K562 (cell line): ENCODE results near the gene DDX41. TPM values are rescaled to one million over a fixed set of nuclear protein-coding genes. Genes with fewer than 3 reads are reported as not detected.

Source experiments
- BMI1 ChIP-seq: fragments of 150-350 bp; IDR thresholded peaks from 2 replicates; pipeline ENCODE4 v1.6.1; 2014; ENCODE audit warnings: low read length
- DDX20 ChIP-seq: fragments of 450-650 bp; IDR thresholded peaks from 2 replicates; pipeline ENCODE4 v1.6.1; 2016; ENCODE audit warnings: missing genetic modification characterization, low read depth, mild to moderate bottlenecking, missing compliant biosample characterization, moderate library complexity
- DIDO1 ChIP-seq: fragments of 450-650 bp; IDR thresholded peaks from 2 replicates; pipeline ENCODE4 v1.6.1; 2016; ENCODE audit warnings: low read depth, missing biosample characterization, missing genetic modification characterization
- ELF1 ChIP-seq: fragments of 200-800 bp; sonication (Bioruptor generic); IDR thresholded peaks from 2 replicates; pipeline ENCODE4 v1.6.1; 2016; ENCODE audit warnings: missing genetic modification characterization, missing compliant biosample characterization
- HDAC2 ChIP-seq: fragments of 450-650 bp; IDR thresholded peaks from 2 replicates; pipeline ENCODE4 v1.6.1; 2016; ENCODE audit warnings: mild to moderate bottlenecking
- HNRNPUL1 ChIP-seq: fragments of 200-400 bp; formaldehyde crosslinking; IDR thresholded peaks from 2 replicates; pipeline ENCODE4 v1.6.1; 2017; ENCODE audit warnings: low read length
- PREB ChIP-seq: sonication (generic); formaldehyde crosslinking; IDR thresholded peaks from 2 replicates; pipeline ENCODE4 v1.8.1; 2023; ENCODE audit warnings: mild to moderate bottlenecking, missing genetic modification reagents
- SRSF7 ChIP-seq: fragments of 200-400 bp; formaldehyde crosslinking; optimal IDR thresholded peaks from 2 replicates; pipeline ENCODE3; 2017; ENCODE audit warnings: mild to moderate bottlenecking, low read depth, low read length
- UBTF ChIP-seq, 2 experiments: IDR thresholded peaks; 2 replicates each; pipeline ENCODE4 v1.6.1; 2012; ENCODE audit warnings: improper control_type of control experiment in 2 of 2, low read depth in 2 of 2, low read length in 2 of 2, borderline replicate concordance in 1 of 2
- ZNF707 ChIP-seq: fragments of 250-450 bp; sonication (Bioruptor Pico); conservative IDR thresholded peaks from 2 replicates; pipeline ENCODE4 v1.8.0; 2022; ENCODE audit warnings: inconsistent platforms, mild to moderate bottlenecking, moderate library complexity
- ZNF76 ChIP-seq: fragments of 250-450 bp; sonication (Bioruptor Pico); IDR thresholded peaks from 2 replicates; pipeline ENCODE4 v1.4.0; 2020; ENCODE audit warnings: mild to moderate bottlenecking, moderate library complexity, borderline replicate concordance
- polyA plus RNA-seq, 8 experiments: library from polyadenylated mRNA; depleted of rRNA in 4 of 8; stranded (reverse) in 5 of 8; unstranded in 3 of 8; fragments of >200 nt; fragmentation: Nextera tagmentation in 2 of 8; fragmentation: Illumina TruSeq in 1 of 8; extraction: Ambion mirVana in 2 of 8; extraction: Trizol in 1 of 8; gene quantifications; 2 replicates each; pipeline versions ENCODE4 v1.2.1 to v1.2.3, GENCODE V29; 2011 to 2014; ENCODE audit warnings: inconsistent platforms in 1 of 8, missing spikeins in 1 of 8
- total RNA-seq, 7 experiments: library from RNA; depleted of rRNA in 6 of 7; stranded (reverse); fragments of >200 nt in 6 of 7; fragmentation: Illumina TruSeq in 2 of 7; extraction: Trizol in 2 of 7; gene quantifications; 2 replicates each; pipeline versions ENCODE4 v1.2.1 to v1.2.3, GENCODE V29; 2011 to 2021; ENCODE audit warnings: low replicate concordance in 1 of 7
- TF ChIP-seq, protein P1 (sequence below): sonication (generic); formaldehyde crosslinking; IDR thresholded peaks from 2 replicates; pipeline ENCODE4 v1.8.0; 2022; ENCODE audit warnings: mild to moderate bottlenecking, missing genetic modification reagents

DDX41 gene
- total and polyA plus RNA-seq, 9 of the 15 experiments (the other 6 are each of a cell fraction or from before 2014, with no cell fraction given) = 38.2 to 284 (median 116) TPM

GRCh38 chr5:177468685-177469628 lies 47.8 kb downstream of the DDX41 start (continued):
- TF ChIP-seq ELF1 (tag) (no peak), UBTF (IDR thresholded peaks at IDR 0.05; ENCODE audit: borderline replicate concordance in 1 of 2, low read depth in 2 of 2, low read length in 2 of 2) (no peak), PREB (CRISPR knock-in tag) (no peak), BMI1 (no peak), DDX20 (no peak), DIDO1 (tag) (no peak), ZNF707 (CRISPR knock-in tag) (no peak), SRSF7 (no peak), HNRNPUL1 (no peak), ZNF76 (CRISPR knock-in tag) (no peak), HDAC2 (0 out of 2 replicates have a peak, but pooled peaks have one; percentile 30)
- TF ChIP-seq, protein P1, sequence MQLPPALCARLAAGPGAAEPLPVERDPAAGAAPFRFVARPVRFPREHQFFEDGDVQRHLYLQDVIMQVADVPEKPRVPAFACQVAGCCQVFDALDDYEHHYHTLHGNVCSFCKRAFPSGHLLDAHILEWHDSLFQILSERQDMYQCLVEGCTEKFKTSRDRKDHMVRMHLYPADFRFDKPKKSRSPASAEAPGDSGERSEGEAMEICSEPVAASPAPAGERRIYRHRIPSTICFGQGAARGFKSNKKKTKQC (CRISPR knock-in tag) = no peak
